Measurements from ENCODE around the gene PRR36. TPM values are rescaled to one million over a fixed set of nuclear protein-coding genes. Genes with fewer than 3 reads are reported as not detected.
A peak's percentile ranks its signal among the peaks of the same experiment; 100 is the strongest.

The PRR36 gene
- total RNA-seq, 1 donor from 2014 or later, result 0.96 TPM

DNA sequence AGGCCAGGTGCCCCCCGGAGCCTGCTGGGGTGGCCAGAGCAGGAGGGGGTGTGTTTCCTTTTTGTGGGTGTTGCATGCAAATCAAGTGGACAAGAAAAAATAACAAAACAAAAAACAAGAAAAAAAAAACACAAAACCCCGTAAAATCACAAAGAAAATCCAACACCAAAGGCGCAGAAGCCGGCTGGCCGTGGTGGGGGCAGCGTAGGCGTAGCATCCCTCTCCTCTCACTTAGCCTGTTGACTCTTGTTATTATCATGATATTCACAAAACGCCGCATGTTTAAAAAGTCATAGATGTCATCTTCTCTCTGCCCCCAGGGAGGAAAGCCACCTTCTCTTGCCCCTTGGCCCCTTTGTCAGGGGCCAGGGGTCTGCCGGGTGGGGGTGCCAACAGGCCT lies 39.5 kb upstream of the PRR36 start:
- no peak for DNase-seq (ENCODE audit: low spot score)

DNA sequence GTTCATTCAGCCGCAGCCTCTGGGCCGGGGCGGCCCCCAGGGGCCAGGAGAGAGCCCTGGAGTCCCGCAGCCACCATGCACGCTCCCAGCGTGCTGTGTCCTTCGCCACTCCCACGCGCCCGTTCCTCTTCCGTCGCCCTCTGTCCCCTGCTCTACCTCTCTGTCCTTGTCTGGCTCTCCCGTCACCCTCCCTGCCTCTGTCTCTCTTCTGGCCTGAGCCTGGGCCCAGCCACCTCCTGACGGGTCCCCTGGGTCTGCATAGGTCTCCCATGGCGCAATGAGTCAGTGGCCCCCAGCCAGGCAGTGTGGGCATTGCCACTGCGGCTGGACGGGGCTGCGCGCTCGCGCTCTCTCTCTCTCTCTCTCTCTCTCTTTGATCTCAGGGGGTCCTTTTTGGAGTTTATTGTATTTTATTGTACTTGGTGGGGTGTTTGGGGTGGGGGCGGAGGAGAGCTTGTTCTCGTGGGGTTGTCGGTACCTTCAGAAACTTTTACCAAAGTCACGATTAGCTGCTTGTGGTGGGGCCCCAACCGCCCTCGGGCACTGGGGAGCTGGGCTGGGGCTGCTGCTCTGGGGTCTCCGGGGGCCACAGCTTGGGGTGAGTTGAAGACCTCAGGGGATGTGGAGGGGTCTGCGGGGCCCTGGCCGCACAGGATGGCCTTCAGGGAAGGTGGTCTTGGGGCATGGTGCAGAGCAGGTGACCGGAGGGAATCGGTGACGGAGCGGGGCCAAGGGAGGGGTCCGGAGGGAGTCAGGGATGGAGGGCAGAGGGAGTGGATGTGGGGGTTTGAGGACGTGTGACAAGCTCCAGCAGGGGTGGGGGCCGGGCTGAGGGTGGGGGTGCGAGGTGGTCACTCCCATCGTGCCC lies 38.7 kb upstream of the PRR36 start:
- no peak for DNase-seq (ENCODE audit: low spot score)

DNA sequence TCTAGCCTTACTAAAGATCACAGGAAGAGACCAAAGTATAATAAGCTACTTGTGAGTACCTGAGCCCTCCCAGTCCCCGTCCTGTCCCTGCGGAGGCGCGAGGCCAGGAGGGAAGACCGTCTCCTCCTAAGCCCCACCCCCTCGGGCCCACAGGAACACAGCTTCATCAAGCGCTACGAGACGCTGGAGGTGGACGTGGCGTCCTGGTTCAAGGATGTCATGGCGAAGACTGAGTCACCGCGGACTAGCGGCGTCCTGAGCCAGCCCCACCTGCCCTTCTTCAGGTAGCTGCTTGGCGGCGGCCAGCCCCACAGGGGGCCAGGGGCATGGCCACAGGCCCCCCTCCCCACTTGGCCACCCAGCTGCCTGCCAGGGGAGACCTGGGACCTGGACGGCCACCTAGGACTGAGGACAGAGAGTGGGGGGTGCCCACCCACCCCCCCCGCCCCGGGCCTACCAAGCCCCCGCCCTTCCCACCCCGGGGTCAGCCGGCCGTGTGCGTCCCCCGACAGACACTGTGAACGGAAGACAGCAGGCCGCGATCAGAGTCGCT lies 38.0 kb upstream of the PRR36 start:
- DNase-seq (ENCODE audit: low spot score), result no peak

DNA sequence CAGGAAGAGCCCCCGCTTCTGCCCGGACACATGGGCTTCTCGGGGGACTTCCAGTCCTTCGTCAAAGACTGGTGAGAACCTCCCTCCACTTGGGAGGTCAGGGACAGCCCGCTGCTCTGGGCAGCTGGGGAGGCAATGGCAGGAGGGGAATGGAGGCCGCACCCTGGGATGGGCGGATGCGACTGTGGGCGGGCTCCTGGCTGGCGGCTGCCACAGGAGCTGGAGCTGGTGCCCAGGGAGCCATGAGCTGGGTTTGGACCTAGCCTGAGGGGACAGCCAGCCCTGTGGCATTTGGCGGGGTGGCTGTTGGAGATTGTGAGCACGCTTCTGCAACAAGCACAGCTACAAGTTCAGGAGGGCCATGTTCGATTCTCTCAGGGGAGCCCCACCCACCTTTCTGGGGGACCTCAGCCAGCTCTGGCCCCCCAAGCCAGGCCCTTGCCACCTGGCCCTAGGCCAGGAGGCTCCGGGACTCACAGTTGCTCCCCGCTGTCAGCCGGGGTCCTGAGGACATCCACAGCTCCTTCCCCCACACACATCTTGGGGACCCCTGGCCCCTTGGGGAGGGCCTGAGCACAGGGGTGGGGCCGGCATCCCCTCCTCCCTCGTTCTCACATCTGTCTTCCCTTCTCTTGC lies 37.4 kb upstream of the PRR36 start:
- no peak for DNase-seq (ENCODE audit: low spot score)

DNA sequence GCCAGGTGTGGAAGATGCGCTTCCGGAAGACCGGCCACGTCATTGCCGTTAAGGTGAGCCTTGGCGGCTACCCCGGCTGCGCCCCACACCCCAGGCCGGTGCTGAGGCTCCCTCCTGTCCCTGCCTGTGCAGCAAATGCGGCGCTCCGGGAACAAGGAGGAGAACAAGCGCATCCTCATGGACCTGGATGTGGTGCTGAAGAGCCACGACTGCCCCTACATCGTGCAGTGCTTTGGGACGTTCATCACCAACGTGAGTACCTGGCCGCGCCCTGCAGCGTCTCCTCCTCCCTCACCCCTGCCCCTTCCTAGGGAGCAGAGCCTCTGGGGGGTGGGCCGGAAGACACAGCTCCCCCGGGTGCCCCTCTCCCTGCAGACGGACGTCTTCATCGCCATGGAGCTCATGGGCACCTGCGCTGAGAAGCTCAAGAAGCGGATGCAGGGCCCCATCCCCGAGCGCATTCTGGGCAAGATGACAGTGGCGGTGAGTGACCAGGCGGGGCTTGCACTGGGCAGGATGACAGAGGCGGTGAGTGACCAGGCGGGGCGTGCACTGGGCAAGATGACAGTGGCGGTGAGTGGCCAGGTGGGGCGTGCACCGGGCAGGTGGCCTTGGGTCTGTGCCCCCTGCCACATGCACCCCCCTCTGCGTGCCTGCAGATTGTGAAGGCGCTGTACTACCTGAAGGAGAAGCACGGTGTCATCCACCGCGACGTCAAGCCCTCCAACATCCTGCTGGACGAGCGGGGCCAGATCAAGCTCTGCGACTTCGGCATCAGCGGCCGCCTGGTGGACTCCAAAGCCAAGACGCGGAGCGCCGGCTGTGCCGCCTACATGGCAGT lies 36.4 kb upstream of the PRR36 start:
- DNase-seq (ENCODE audit: low spot score), result no peak

DNA sequence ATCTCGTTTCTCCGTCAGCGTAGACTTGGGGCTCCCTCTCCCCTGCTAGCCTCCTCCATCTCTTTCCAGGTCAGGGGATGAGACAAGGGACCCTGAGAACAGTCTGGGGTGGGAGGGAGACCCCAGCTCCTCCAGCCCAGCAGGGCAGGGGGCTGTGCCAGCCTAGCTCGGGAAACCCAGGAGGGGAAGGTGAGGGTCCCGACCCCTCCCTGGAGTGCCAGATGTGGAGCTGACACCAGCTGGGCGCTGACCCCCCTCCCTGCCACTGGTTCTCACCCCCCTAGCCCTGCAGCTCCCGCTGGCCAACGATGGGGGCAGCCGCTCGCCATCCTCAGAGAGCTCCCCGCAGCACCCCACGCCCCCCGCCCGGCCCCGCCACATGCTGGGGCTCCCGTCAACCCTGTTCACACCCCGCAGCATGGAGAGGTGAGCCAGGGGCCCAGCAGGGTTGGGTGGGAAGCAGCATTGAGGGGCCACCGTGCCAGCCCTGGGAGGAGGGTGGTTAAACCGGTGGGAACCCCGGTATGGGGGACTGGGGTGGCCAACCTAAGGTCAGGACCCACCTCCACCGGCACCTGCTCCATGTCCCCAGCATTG lies 35.4 kb upstream of the PRR36 start:
- no peak for DNase-seq (ENCODE audit: low spot score)

DNA sequence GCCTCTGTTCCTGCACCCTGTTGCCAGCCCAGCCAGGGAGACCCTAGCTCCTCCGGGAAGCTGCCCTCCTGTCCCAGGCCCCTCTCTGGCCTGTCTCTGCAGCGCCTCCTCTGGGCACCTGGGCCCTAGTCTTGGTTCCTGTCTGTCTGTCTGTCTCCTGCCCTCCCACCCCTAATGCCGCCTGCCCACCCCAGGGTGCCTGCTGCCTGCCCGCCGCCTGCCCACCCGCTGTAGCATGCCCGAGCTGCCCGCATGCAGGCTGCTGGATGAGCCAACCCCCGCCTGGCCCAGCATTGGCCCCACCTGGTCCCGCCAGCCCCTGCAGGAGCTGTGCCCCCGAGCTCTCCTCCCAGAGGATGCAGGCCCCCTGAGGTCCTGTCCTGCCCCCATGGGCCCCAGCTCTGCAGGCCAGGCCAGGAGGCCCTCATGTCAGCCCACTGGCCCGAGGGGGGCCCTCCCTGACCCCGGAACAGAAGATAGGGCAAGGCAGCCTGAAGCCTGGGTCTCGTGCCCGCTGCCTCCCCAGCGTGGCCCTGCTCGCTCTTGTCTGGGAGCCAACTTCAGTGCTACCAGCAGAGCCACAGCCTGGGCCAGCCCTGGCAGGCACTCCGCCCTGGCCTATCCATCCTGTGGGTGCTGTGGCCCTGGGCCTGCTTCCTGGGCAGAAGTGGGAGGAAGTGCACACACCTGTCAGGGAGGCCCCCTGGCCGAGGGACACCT lies 34.7 kb upstream of the PRR36 start:
- no peak for DNase-seq (ENCODE audit: low spot score)

DNA sequence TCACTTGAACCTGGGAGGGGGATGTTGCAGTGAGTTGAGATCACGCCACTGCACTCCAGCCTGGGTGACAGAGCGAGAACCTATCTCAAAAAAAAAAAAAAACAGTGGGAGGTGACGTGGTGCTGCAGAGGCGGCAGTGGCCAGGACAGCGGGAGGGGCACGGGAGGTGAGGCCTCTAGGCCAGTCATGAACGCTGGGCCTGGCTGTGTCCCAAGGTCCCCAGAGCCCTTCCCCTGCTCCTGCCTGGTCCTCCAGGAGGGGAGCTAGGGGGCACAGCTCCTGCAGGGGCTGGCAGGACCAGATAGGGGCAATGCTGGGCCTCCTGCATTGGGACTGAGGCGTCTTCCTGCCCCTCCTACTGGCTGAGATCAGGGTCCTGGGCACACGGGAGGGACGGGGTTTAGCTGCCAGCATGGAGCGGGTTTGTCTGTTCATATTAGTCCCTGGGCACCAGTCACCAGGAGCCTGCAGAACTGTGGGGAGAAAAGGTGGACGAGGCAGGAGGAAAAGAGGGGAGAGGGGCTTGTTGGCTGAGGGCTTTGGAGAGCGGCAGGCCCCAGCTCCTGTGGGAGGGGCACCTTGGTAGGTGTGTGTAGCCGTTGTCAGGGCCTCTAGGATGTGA lies 34.0 kb upstream of the PRR36 start:
- DNase-seq (ENCODE audit: low spot score), result no peak

DNA sequence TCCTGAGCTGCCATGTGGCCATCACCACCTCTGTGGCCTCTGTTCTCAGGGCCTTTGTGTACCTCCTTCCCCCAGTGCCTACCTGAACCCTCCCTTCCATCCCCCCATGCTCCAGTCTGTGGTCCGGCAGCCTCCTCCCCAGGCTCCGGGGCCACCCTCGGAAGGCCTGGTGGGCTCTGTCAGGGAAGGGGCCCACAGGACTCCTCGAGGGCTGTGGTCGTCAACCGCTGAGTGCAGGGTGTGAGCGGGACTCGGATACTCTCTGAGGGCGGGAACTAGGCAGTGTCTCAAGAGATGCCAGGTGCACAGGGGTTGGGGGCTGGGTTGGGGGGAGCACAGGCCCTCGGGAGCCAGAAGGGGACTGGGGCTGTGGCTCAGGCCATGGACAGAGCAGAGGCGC lies 33.4 kb upstream of the PRR36 start:
- no peak for DNase-seq (ENCODE audit: low spot score)

DNA sequence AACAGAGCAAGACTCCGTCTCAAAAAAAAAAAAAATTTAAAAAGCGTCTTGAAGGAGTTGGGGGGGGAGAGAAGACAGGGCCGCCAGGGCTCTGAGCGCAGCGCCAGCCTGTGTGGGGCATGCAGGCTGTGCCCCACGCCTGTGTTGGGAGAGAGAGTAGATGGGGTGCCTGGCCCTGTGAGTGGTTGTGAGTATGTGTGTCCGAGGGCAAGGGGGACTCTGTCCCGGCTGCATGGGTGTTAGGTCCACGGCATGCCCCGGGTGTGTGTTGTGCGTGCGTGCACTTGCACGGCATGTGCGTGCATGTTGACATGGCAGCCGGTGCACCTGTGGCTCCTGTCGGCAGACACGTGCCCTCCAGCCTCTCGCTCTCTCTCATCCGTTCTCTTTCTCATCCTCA lies 32.9 kb upstream of the PRR36 start:
- DNase-seq (ENCODE audit: low spot score), result no peak

DNA sequence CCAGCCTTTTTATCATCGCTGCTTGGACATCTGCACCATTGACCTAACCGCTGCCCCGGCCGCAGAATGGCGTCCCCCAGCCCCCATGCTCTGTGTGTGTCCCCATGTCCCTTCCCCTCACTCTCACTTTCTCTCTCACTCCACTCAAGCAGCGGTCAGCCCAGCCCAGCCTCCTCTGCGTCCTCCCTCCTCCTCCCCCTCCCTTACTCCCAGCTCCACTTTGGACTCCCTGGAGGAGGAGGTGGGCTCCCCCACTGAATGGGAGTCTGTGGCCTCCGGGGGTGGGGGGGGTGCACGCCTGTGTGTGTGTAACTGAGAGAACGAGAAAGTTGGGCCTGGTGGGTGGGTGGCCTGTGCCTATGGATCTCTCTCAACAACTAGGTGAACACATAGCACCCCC lies 31.7 kb upstream of the PRR36 start:
- DNase-seq (ENCODE audit: low spot score), result no peak

DNA sequence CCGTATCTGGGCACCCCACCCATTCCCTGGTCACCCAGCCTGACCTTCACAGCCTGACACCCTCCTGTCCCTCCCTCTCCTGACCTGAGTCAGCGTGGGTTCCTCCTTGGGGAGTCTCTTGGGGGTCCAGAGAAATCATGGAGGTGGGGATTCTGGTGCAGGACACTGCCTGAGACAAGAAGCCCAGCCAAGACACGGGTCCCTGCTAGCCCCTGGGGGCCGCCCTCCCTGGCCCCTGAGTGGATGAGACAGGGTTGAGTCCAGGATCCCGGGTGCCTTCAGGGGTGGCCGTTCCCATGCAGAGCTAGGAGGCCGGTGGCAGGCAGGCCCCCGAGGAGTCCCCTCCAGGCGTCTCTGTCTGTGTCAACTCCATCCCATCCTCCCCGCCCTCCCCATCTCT lies 31.1 kb upstream of the PRR36 start:
- DNase-seq (ENCODE audit: low spot score), result no peak

DNA sequence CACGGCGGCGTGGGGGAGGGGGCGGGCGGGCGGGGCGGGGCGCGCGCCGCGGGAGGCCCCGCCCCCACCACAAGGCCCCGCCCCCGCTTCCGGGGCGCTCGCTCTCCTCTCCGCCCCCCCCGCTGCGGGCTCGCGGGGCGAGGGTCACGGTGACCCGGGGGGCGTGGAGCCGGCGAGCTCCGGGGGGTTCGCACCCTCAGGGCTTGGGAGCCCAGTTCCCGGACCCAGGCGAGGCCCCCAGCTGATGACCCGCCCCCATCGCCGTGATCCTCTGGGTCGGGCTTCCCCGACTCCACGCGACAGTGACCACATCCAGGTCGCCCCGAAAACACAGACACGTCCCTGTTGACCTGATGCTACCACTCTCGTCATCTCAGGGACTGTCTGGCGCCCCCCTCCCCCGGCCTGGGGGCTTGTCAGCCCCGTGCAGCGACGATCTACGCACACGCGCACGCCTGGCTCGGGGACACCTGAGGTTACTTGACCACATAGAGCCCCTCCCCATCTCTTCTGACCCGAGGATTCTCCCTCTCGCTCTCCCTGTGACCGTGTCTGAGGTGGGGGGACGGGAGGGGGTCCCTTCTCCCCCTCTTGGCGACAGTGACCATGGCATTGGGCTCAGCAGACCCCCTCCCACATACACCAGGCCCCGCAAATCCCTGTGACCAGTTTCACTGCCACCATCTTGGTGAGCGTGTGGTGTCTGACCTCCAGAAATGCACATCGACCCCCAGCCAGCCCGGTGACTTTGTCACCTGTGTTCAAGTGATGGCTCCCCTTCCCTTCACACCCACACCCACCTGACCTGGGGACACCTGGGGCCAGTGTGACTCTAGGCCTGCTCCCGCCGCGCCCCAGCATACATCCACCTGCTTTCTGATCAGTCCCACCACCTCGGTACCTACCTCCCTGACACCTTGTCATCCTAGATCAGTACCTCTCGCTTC lies 30.2 kb upstream of the PRR36 start:
- DNase-seq (ENCODE audit: low spot score), result peak; percentile 38

DNA sequence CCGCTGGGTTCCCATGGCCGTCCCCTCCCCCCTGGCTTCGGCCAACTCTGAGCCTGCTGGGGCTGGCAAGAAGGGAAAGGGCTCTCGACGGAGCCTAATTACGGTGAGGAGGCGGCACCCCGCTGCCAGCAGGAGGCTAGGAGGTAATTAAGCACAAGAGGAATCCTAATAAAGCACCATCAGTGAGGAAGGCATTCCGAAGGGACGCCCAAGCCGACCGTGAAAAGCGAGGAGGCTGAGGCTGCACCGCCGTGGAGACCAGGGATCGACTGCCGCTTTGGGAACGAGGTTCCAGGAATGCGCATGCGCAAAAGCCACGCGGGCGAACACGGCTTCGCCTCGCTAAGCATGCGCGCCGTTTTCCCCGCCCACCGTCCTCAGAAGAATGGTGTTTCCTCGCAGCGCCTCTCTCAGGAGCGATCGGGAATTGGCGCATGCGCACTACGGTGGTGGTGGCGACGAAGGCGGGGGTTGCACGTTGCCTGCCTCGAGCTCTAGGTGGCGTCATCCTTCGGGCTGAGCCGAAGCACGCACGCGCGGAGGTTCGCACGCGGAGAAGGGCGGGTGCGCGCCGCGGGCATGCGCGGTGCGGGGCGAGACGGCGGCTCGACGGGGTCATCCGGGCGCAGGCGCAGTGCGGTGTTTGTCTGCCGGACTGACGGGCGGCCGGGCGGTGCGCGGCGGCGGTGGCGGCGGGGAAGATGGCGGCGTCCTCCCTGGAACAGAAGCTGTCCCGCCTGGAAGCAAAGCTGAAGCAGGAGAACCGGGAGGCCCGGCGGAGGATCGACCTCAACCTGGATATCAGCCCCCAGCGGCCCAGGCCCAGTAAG lies 29.3 kb upstream of the PRR36 start, which contains the start of gene MAP2K7:
Gene MAP2K7 (plus strand): TSS at position 634 of the 830 bp plus-strand sequence. CDS start 68 bp downstream, at position 702.
- DNase-seq (ENCODE audit: low spot score), result peak; percentile 100

DNA sequence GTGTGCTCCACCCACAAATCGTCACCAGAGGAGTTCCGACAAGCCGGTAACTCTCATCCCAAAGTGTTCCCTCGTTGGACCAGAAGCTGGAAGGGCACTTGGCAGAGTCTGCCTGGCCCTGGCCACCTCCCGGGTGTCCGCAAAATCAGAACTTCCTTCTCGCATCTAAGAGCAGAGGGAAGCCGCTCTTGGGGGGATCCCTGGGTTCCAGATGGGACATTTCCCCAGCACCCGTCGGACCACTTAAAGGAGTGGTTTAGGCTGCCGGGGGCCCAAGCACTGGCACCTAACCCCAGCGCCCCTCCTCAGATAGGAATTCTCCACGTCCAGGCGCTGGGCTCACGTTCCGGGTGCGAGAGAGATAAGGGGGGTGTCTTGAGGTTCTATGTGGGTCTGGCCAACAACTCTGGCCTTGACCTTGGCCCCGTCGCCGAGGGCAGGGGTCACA lies 28.6 kb upstream of the PRR36 start:
- peak; percentile 35 for DNase-seq (ENCODE audit: low spot score)

DNA sequence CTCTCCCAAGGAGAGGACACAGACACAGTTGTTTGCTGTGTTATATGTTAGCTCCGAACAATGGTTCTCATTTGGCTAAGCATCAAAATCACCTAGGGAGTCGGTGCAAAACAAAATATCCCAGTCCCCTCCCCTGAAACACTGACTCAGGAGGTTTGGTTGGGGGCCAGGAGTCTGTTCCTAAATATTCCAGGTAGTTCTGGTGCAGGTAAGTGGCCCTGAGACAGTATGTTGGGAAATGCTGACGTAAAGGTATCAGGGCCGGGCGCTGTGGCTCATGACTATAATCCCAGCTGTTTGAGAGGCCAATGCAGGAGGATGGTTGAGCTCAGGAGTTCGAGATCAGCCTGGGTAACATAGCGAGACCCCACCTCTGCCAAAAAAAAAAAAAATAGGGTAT lies 27.1 kb upstream of the PRR36 start:
- DNase-seq (ENCODE audit: low spot score), result no peak

DNA sequence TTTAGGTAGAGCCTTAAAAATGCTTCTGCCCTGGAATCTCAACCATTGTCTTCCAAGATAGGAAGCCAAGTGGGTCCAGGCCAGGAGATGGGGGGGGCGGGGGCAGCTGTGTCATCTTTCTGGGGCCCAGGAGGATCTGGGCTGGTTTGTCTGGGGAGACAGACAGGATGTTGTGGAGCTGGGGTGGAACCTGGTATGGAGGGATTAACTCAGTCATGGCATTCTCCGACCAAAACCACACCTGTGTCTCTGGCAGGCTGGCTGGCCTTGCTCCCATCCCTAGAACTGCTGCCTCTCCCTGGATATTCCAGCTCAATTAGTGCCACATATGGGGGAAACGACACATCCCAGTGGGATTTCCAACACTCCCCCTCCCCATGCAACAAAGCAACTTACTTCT lies 26.7 kb upstream of the PRR36 start:
- DNase-seq (ENCODE audit: low spot score), result no peak

DNA sequence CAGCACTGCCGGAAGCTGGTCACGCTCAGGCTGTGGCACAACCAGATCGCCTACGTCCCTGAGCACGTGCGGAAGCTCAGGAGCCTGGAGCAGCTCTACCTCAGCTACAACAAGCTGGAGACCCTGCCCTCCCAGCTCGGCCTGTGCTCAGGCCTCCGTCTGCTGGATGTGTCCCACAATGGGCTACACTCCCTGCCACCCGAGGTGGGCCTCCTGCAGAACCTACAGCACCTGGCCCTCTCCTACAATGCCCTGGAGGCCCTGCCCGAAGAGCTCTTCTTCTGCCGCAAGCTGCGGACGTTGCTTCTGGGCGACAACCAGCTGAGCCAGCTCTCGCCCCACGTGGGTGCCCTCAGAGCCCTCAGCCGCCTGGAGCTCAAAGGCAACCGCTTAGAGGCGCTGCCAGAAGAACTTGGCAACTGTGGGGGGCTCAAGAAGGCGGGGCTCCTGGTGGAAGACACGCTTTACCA lies 26.2 kb upstream of the PRR36 start:
- no peak for DNase-seq (ENCODE audit: low spot score)

All from umbilical cord (tissue), 2 donors.